ENCODE data around the gene NUP85.
A peak's percentile ranks its signal among the peaks of the same experiment; 100 is the strongest.

Gene NUP85

DNA sequence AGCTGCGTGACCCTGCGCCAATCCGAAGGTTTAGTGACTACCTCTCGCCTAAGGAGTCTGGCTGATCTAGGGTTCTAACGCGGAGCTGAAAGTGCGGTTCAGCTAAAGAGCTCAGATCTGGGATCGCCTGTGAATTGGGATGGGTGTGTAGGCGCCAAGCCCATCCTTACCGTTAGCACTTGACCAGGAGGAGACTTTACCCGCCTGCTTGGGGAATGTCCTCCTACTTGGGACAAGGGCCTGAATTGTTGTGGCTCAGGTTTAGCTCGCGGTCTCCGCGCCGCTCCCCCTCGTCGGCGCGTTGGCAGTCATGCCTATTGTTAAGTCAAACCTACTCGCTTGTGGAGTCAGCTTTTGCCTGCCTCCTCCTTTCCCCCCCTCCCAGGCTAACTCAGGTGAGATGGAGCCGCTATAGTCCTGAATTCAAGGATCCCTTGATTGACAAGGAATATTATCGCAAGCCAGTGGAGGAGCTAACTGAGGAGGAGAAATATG is 56.7 kb downstream of the NUP85 start:
- H3K27me3 ChIP-seq (ENCODE audit: insufficient read depth, low read length, poor library complexity): no peaks in the 10 kb centered on the region
- peak overlapping the region; percentile 99 for H3K9ac ChIP-seq (ENCODE audit: low read length)
- peak overlapping the region; percentile 52 for H2BK5ac ChIP-seq (ENCODE audit: low read length)
- peak overlapping the region; percentile 98 for H3K4me3 ChIP-seq (ENCODE audit: low read length)
- H3K4ac ChIP-seq (ENCODE audit: low read depth, low read length): peak overlapping the region; percentile 75
- peaks cover 12% of the 10 kb centered on the region for H3K36me3 ChIP-seq (ENCODE audit: control insufficient read depth, insufficient read depth, low read length)
- DNase-seq: peak; percentile 72
- peak overlapping the region; percentile 89 for H2AK5ac ChIP-seq (ENCODE audit: low read length)
- peak overlapping the region; percentile 55 for H3K27ac ChIP-seq (ENCODE audit: low read depth, low read length)
- peak overlapping the region; percentile 23 for H3K4me2 ChIP-seq (ENCODE audit: low read length)
- no peak overlapping the region for H2BK120ac ChIP-seq (ENCODE audit: low read depth, low read length)
- H4K8ac ChIP-seq (ENCODE audit: low read depth, low read length): no peak overlapping the region
- peak overlapping the region; percentile 99 for H3K56ac ChIP-seq (ENCODE audit: low read length)
- H3K23ac ChIP-seq (ENCODE audit: low read length): peak overlapping the region; percentile 16
- no CpG with 5 or more reads among the region's 23 CpGs for WGBS (ENCODE audit: extremely low coverage, insufficient coverage, low lambda C conversion rate)
- H4K5ac ChIP-seq (ENCODE audit: low read length): peak overlapping the region; percentile 100
- H3K18ac ChIP-seq (ENCODE audit: low read length): no peak overlapping the region
- peaks cover 38% of the 10 kb centered on the region for H3K79me2 ChIP-seq (ENCODE audit: control insufficient read depth, insufficient read depth, low read length)
- peaks cover 29% of the 10 kb centered on the region for H3K79me1 ChIP-seq (ENCODE audit: low read length)
- no peak overlapping the region for H2BK15ac ChIP-seq (replicated peaks; ENCODE audit: low read depth)
- H3K4me1 ChIP-seq (ENCODE audit: control insufficient read depth, low read depth, low read length): peaks cover 7% of the 10 kb centered on the region

DNA sequence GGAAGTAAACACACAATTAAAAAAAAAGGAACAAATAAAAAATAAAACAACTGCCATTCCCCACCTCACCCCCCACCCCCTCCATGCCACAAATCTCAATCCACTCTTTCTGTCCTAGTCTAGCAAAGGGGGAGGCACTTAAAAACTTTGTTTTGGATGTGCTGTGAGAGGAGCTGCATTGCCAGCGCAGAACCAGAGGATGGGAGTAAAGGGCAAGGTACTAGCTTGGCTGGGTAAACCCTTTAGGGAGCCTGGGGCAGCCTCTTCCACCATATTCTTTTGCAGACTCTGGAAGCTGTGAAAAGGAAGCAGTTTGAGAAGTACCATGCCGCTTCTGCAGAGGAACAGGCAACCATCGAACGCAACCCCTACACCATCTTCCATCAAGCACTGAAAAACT is 57.6 kb downstream of the NUP85 start:
- peaks cover 12% of the 10 kb centered on the region for H3K36me3 ChIP-seq (ENCODE audit: control insufficient read depth, insufficient read depth, low read length)
- no peak overlapping the region for H2AK5ac ChIP-seq (ENCODE audit: low read length)
- H3K4ac ChIP-seq (ENCODE audit: low read depth, low read length): no peak overlapping the region
- no peaks in the 10 kb centered on the region for H3K27me3 ChIP-seq (ENCODE audit: insufficient read depth, low read length, poor library complexity)
- DNase-seq: peak; percentile 35
- no peak overlapping the region for H3K27ac ChIP-seq (ENCODE audit: low read depth, low read length)
- no peak overlapping the region for H2BK5ac ChIP-seq (ENCODE audit: low read length)
- peak overlapping the region; percentile 99 for H3K9ac ChIP-seq (ENCODE audit: low read length)
- H3K79me2 ChIP-seq (ENCODE audit: control insufficient read depth, insufficient read depth, low read length): peaks cover 38% of the 10 kb centered on the region
- H4K5ac ChIP-seq (ENCODE audit: low read length): no peak overlapping the region
- no peak overlapping the region for H3K23ac ChIP-seq (ENCODE audit: low read length)
- no CpG with 5 or more reads among the region's 4 CpGs for WGBS (ENCODE audit: extremely low coverage, insufficient coverage, low lambda C conversion rate)
- H3K4me3 ChIP-seq (ENCODE audit: low read length): no peak overlapping the region
- H3K4me1 ChIP-seq (ENCODE audit: control insufficient read depth, low read depth, low read length): peaks cover 9% of the 10 kb centered on the region
- no peak overlapping the region for H4K8ac ChIP-seq (ENCODE audit: low read depth, low read length)
- peaks cover 29% of the 10 kb centered on the region for H3K79me1 ChIP-seq (ENCODE audit: low read length)
- H3K4me2 ChIP-seq (ENCODE audit: low read length): no peak overlapping the region
- no peak overlapping the region for H2BK120ac ChIP-seq (ENCODE audit: low read depth, low read length)
- H3K18ac ChIP-seq (ENCODE audit: low read length): no peak overlapping the region
- H2BK15ac ChIP-seq (replicated peaks; ENCODE audit: low read depth): no peak overlapping the region
- H3K56ac ChIP-seq (ENCODE audit: low read length): no peak overlapping the region

DNA sequence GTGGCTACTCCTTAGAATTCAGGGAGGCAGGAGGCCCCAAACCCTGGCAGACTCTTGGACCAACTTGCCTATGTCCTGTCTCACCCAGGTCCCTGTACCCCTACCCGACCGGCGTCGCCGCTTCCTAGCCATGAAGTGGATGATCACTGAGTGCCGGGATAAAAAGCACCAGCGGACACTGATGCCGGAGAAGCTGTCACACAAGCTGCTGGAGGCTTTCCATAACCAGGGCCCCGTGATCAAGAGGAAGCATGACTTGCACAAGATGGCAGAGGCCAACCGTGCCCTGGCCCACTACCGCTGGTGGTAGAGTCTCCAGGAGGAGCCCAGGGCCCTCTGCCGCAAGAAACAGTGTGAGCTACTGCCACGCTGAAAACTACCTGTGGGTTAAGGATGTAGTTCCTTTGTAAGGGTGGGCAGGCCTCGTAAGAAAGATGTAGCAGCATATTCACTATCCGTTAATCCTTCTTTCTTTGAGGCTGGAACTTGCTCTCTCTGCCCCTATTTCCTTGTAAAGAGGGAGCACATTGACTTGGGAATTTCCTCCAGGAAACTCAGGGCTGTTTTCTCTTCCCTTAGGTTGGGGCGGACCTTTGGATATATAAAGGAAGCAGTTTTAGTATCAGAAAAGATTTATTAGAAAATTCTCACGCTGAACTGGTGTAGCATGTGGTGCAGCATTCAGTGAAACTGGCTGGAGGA is 60.3 kb downstream of the NUP85 start:
- H3K4ac ChIP-seq (ENCODE audit: low read depth, low read length): no peak overlapping the region
- no peaks in the 10 kb centered on the region for H3K27me3 ChIP-seq (ENCODE audit: insufficient read depth, low read length, poor library complexity)
- peaks cover 14% of the 10 kb centered on the region for H3K79me1 ChIP-seq (ENCODE audit: low read length)
- no peak overlapping the region for H3K23ac ChIP-seq (ENCODE audit: low read length)
- H3K18ac ChIP-seq (ENCODE audit: low read length): no peak overlapping the region
- H3K4me1 ChIP-seq (ENCODE audit: control insufficient read depth, low read depth, low read length): peaks cover 5% of the 10 kb centered on the region
- no peak overlapping the region for H3K4me3 ChIP-seq (ENCODE audit: low read length)
- H3K56ac ChIP-seq (ENCODE audit: low read length): no peak overlapping the region
- no peak overlapping the region for H3K4me2 ChIP-seq (ENCODE audit: low read length)
- no peak overlapping the region for H2BK120ac ChIP-seq (ENCODE audit: low read depth, low read length)
- H4K5ac ChIP-seq (ENCODE audit: low read length): no peak overlapping the region
- no peak overlapping the region for H4K8ac ChIP-seq (ENCODE audit: low read depth, low read length)
- no peak overlapping the region for H3K9ac ChIP-seq (ENCODE audit: low read length)
- H2BK5ac ChIP-seq (ENCODE audit: low read length): no peak overlapping the region
- H3K36me3 ChIP-seq (ENCODE audit: control insufficient read depth, insufficient read depth, low read length): peaks cover 12% of the 10 kb centered on the region
- no CpG with 5 or more reads among the region's 17 CpGs for WGBS (ENCODE audit: extremely low coverage, insufficient coverage, low lambda C conversion rate)
- no peak overlapping the region for H3K27ac ChIP-seq (ENCODE audit: low read depth, low read length)
- no peak for DNase-seq
- H2BK15ac ChIP-seq (replicated peaks; ENCODE audit: low read depth): no peak overlapping the region
- H2AK5ac ChIP-seq (ENCODE audit: low read length): no peak overlapping the region
- H3K79me2 ChIP-seq (ENCODE audit: control insufficient read depth, insufficient read depth, low read length): peaks cover 19% of the 10 kb centered on the region

DNA sequence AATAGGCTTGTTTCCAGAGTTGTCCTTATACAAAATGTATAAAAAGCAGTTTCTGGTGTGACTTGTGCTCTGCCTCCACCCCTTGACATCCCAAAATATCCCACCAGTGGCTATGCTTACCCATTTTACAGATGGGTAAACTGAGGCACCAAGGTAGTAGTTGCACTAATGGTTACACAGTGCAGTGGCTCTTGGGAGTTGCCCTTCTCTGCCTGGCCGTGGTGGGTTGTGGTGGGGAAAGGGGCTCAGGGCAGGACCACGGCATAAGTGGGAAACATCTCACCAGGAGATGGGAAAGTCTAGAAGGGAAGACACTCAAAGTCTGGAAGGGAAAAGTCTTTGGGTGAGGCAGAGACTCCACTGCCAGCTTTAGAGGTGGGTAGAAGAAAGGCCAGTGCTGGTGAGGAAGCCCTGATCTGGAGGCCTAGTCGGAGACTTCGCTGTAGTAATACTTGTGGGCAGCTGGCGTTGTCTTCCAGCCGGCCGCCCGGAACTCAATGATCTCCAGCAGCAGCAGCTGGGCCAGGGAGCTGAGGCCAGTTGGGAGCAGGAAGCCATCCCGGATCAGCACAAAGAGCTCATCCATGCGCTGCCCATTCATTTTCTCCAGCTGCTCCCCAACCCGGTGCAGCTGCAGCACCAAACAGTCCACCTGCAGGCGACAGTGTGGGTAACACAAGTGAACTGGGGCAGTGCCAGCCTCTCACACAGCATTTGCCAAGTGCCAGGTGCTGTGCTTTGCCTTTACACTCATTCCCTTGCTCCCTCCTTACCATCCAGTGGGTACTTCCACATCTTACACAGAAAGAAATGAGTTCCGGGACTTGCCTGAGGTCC is 61.1 kb downstream of the NUP85 start:
- DNase-seq: no peak
- Histone ChIP-seq H2BK5ac (ENCODE audit: low read length) (no peak overlapping the region), H3K4me1 (ENCODE audit: control insufficient read depth, low read depth, low read length) (peaks cover 5% of the 10 kb centered on the region), H4K5ac (ENCODE audit: low read length) (no peak overlapping the region), H3K9ac (ENCODE audit: low read length) (no peak overlapping the region), H3K79me2 (ENCODE audit: control insufficient read depth, insufficient read depth, low read length) (peaks cover 14% of the 10 kb centered on the region), H3K56ac (ENCODE audit: low read length) (no peak overlapping the region), H4K8ac (ENCODE audit: low read depth, low read length) (no peak overlapping the region), H3K4me2 (ENCODE audit: low read length) (no peak overlapping the region), H3K18ac (ENCODE audit: low read length) (no peak overlapping the region), H3K4me3 (ENCODE audit: low read length) (no peak overlapping the region), H3K79me1 (ENCODE audit: low read length) (peaks cover 14% of the 10 kb centered on the region), H3K23ac (ENCODE audit: low read length) (no peak overlapping the region), H3K27ac (ENCODE audit: low read depth, low read length) (no peak overlapping the region), H2BK120ac (ENCODE audit: low read depth, low read length) (no peak overlapping the region), H2BK15ac (replicated peaks; ENCODE audit: low read depth) (no peak overlapping the region), H2AK5ac (ENCODE audit: low read length) (no peak overlapping the region), H3K27me3 (ENCODE audit: insufficient read depth, low read length, poor library complexity) (no peaks in the 10 kb centered on the region), H3K36me3 (ENCODE audit: control insufficient read depth, insufficient read depth, low read length) (peaks cover 12% of the 10 kb centered on the region), H3K4ac (ENCODE audit: low read depth, low read length) (no peak overlapping the region)
- WGBS (ENCODE audit: extremely low coverage, insufficient coverage, low lambda C conversion rate): no CpG with 5 or more reads among the region's 13 CpGs

DNA sequence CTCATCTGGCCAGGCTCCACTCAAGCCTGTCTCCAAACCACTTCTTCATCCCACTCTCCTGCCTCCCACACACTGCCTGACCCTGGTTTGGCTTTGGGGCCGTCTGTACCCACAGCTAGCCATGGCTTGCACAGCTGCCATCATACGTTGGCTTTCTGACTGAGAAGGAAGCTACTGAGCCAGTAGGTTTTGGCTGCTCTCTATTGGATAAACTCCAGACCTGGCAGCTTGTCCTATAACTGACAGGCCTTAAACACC is 61.6 kb downstream of the NUP85 start:
- no peak overlapping the region for H3K18ac ChIP-seq (ENCODE audit: low read length)
- no peak overlapping the region for H2BK5ac ChIP-seq (ENCODE audit: low read length)
- peaks cover 12% of the 10 kb centered on the region for H3K36me3 ChIP-seq (ENCODE audit: control insufficient read depth, insufficient read depth, low read length)
- no peak overlapping the region for H2BK120ac ChIP-seq (ENCODE audit: low read depth, low read length)
- no peak overlapping the region for H2BK15ac ChIP-seq (replicated peaks; ENCODE audit: low read depth)
- H3K4me1 ChIP-seq (ENCODE audit: control insufficient read depth, low read depth, low read length): peaks cover 5% of the 10 kb centered on the region
- H3K79me1 ChIP-seq (ENCODE audit: low read length): peaks cover 12% of the 10 kb centered on the region
- H3K4me2 ChIP-seq (ENCODE audit: low read length): no peak overlapping the region
- peaks cover 11% of the 10 kb centered on the region for H3K79me2 ChIP-seq (ENCODE audit: control insufficient read depth, insufficient read depth, low read length)
- H4K5ac ChIP-seq (ENCODE audit: low read length): no peak overlapping the region
- H3K4me3 ChIP-seq (ENCODE audit: low read length): no peak overlapping the region
- H3K9ac ChIP-seq (ENCODE audit: low read length): no peak overlapping the region
- H3K27ac ChIP-seq (ENCODE audit: low read depth, low read length): no peak overlapping the region
- DNase-seq: no peak
- no peak overlapping the region for H3K56ac ChIP-seq (ENCODE audit: low read length)
- no CpG with 5 or more reads among the region's 2 CpGs for WGBS (ENCODE audit: extremely low coverage, insufficient coverage, low lambda C conversion rate)
- no peak overlapping the region for H3K4ac ChIP-seq (ENCODE audit: low read depth, low read length)
- no peak overlapping the region for H4K8ac ChIP-seq (ENCODE audit: low read depth, low read length)
- no peaks in the 10 kb centered on the region for H3K27me3 ChIP-seq (ENCODE audit: insufficient read depth, low read length, poor library complexity)
- no peak overlapping the region for H3K23ac ChIP-seq (ENCODE audit: low read length)
- no peak overlapping the region for H2AK5ac ChIP-seq (ENCODE audit: low read length)
